Peyer's patch (tissue), 4 donors: Measurements from ENCODE around the gene KIF26B.

Source experiments
- POLR2A ChIP-seq, 2 donors: fragments of 450-650 bp; IDR thresholded peaks; one replicate each; pipeline ENCODE4 v1.5.1; 2017; ENCODE audit warnings: antibody characterized with exemption in 2 of 2, mild to moderate bottlenecking in 2 of 2, moderate library complexity in 2 of 2
- TF ChIP-seq, protein P1 (sequence below), 6 experiments: fragments of 450-650 bp in 4 of 6; fragments of 200-600 bp in 2 of 6; sonication (generic) in 1 of 6; IDR thresholded peaks; one replicate each; pipeline ENCODE4 v1.5.1; 2017 to 2019; ENCODE audit warnings: antibody characterized with exemption in 6 of 6, mild to moderate bottlenecking in 3 of 6, moderate library complexity in 1 of 6

DNA sequence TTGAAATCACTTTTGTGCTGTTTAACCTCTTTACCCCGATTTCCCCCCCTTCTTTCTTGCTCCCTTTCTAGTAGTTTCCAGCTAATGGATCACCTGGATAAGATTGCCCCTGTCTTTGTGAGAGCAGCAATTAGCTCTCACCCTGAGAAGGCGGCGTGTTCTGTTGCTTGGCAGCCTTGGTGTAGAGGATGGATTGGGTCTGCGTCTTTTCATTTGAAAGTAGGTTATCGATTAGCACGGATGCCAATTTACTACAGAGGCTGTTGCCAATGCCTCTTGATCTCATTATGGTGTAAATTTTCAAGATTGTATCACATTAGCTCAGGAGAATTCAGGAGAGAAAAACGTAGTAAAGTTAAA lies 26.4 kb downstream of the KIF26B start:
- TF ChIP-seq, protein P1, sequence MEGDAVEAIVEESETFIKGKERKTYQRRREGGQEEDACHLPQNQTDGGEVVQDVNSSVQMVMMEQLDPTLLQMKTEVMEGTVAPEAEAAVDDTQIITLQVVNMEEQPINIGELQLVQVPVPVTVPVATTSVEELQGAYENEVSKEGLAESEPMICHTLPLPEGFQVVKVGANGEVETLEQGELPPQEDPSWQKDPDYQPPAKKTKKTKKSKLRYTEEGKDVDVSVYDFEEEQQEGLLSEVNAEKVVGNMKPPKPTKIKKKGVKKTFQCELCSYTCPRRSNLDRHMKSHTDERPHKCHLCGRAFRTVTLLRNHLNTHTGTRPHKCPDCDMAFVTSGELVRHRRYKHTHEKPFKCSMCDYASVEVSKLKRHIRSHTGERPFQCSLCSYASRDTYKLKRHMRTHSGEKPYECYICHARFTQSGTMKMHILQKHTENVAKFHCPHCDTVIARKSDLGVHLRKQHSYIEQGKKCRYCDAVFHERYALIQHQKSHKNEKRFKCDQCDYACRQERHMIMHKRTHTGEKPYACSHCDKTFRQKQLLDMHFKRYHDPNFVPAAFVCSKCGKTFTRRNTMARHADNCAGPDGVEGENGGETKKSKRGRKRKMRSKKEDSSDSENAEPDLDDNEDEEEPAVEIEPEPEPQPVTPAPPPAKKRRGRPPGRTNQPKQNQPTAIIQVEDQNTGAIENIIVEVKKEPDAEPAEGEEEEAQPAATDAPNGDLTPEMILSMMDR (IDR thresholded peaks at IDR 0.05): no peak
- TF ChIP-seq POLR2A (IDR thresholded peaks at IDR 0.05): no peak
